Measurements from ENCODE around the gene ADCK2. TPM values are rescaled to one million over a fixed set of nuclear protein-coding genes. Genes with fewer than 3 reads are reported as not detected.

Gene ADCK2
- polyA plus RNA-seq, 3 donors, result 8.7 to 28.7 (median 18.3) TPM

- no peak for TF ChIP-seq CTCF (IDR thresholded peaks at IDR 0.05)
- peaks cover 15 to 21% of the 10 kb centered on the region in 2 donors for H3K4me1 ChIP-seq (ENCODE audit: control insufficient read depth in 1 of 2, insufficient read depth in 2 of 2, low read length in 2 of 2)
- H3K4me3 ChIP-seq (replicated peaks in 1 of 3; ENCODE audit: low read depth in 2 of 3, low read length in 3 of 3), result no peak overlapping the region
- WGBS (ENCODE audit: insufficient coverage), result 97% methylated on average over 4 of the region's 6 CpGs
- H3K4me3 Mint-ChIP-seq, result no peak overlapping the region
- H3K9me3 ChIP-seq (replicated peaks in 1 of 2; ENCODE audit: control insufficient read depth in 1 of 2, insufficient read depth in 1 of 2, low read length in 2 of 2), result no peaks in the 10 kb centered on the region
- H3K4me2 ChIP-seq (replicated peaks; ENCODE audit: extremely low read depth, low read length, poor library complexity, severe bottlenecking), result no peak overlapping the region
- peaks cover 10 to 38% of the 10 kb centered on the region in 2 donors for H3K36me3 ChIP-seq (replicated peaks in 1 of 2; ENCODE audit: control insufficient read depth in 1 of 2, insufficient read depth in 2 of 2, low read length in 2 of 2)
- peaks cover 18% of the 10 kb centered on the region for H4K20me1 ChIP-seq (ENCODE audit: insufficient read depth, low read length)
- H3K27me3 Mint-ChIP-seq (ENCODE audit: low read depth in 3 of 3), result peaks cover 0 to 1% (median 1%) of the 10 kb centered on the region in 3 donors
- peak overlapping the region in 1 of 2 donors; percentile 87 for H3K27ac ChIP-seq (ENCODE audit: low read depth in 1 of 2, low read length in 2 of 2)
- H3K79me2 ChIP-seq (ENCODE audit: insufficient read depth, low read length), result peaks cover 28% of the 10 kb centered on the region
- H3K4me1 Mint-ChIP-seq, result peaks cover 25% of the 10 kb centered on the region
- H3K36me3 Mint-ChIP-seq, result peaks cover 34 to 41% of the 10 kb centered on the region in 2 donors
- no peaks in the 10 kb centered on the region for H3K9me3 Mint-ChIP-seq
- no peak overlapping the region for H2AFZ ChIP-seq (ENCODE audit: insufficient read depth, low read depth, low read length, poor library complexity, severe bottlenecking)
- intact Hi-C loops (cut with micrococcal nuclease), result loop anchor here in 1 of 2 donors (10.0 kb wide), 1 partner anchor 230 kb away; the partner anchor contains the start of gene BRAF
- H3K27ac Mint-ChIP-seq, result peak overlapping the region in 3 of 7 donors; percentile 25 to 62 (median 60)
- no peak for DNase-seq
- no peak overlapping the region for H3K9ac ChIP-seq (ENCODE audit: insufficient read depth, low read length, poor library complexity, severe bottlenecking)
- no peaks in the 10 kb centered on the region for H3K27me3 ChIP-seq (ENCODE audit: control insufficient read depth in 2 of 2, insufficient read depth in 2 of 2, low read length in 2 of 2)
Observed at GRCh38 chr7:140694592-140694991, 21.8 kb downstream of the ADCK2 start.

DNA sequence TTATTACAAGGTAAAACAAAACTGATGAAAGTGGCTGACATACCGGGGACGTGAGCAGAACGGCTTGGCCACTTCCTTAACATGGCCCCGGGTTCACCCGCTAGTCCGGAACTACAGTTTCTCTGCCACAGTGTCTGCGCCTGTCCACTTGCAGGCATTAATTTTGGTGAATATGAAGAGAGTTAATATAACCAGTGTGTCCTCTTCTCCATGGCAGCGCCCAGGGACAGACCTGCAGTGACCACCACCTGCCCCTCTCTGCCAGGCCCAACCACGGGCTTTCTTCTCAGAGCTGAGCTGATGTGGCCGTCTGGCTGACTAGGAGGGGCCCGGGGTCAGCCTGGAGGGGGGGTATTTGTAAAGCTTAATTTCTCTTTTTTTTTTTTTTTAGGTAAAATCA lies 22.6 kb downstream of the ADCK2 start:
- Histone ChIP-seq H3K4me2 (replicated peaks; ENCODE audit: extremely low read depth, low read length, poor library complexity, severe bottlenecking) (no peak overlapping the region), H3K9ac (ENCODE audit: insufficient read depth, low read length, poor library complexity, severe bottlenecking) (no peak overlapping the region), H2AFZ (ENCODE audit: insufficient read depth, low read depth, low read length, poor library complexity, severe bottlenecking) (no peak overlapping the region), H3K4me1 (ENCODE audit: control insufficient read depth in 1 of 2, insufficient read depth in 2 of 2, low read length in 2 of 2) (peaks cover 15 to 21% of the 10 kb centered on the region in 2 donors), H4K20me1 (ENCODE audit: insufficient read depth, low read length) (peaks cover 26% of the 10 kb centered on the region), H3K4me3 (replicated peaks in 1 of 3; ENCODE audit: low read depth in 2 of 3, low read length in 3 of 3) (no peak overlapping the region), H3K36me3 (replicated peaks in 1 of 2; ENCODE audit: control insufficient read depth in 1 of 2, insufficient read depth in 2 of 2, low read length in 2 of 2) (peaks cover 5 to 32% of the 10 kb centered on the region in 2 donors), H3K27ac (ENCODE audit: low read depth in 1 of 2, low read length in 2 of 2) (peak overlapping the region in 1 of 2 donors; percentile 87), H3K27me3 (ENCODE audit: control insufficient read depth in 2 of 2, insufficient read depth in 2 of 2, low read length in 2 of 2) (no peaks in the 10 kb centered on the region), H3K79me2 (ENCODE audit: insufficient read depth, low read length) (peaks cover 36% of the 10 kb centered on the region), H3K9me3 (replicated peaks in 1 of 2; ENCODE audit: control insufficient read depth in 1 of 2, insufficient read depth in 1 of 2, low read length in 2 of 2) (no peaks in the 10 kb centered on the region)
- peak overlapping the region in 4 of 7 donors; percentile 41 to 97 (median 75) for H3K27ac Mint-ChIP-seq
- no peak overlapping the region for H3K4me3 Mint-ChIP-seq
- no peak for DNase-seq
- 96% methylated on average over 6 of the region's 11 CpGs for WGBS (ENCODE audit: insufficient coverage)
- no peak for TF ChIP-seq CTCF (IDR thresholded peaks at IDR 0.05)
- H3K27me3 Mint-ChIP-seq (ENCODE audit: low read depth in 3 of 3), result peaks cover 0 to 1% (median 1%) of the 10 kb centered on the region in 3 donors
- no peaks in the 10 kb centered on the region for H3K9me3 Mint-ChIP-seq
- peaks cover 26% of the 10 kb centered on the region for H3K4me1 Mint-ChIP-seq
- H3K36me3 Mint-ChIP-seq, result peaks cover 30 to 33% of the 10 kb centered on the region in 2 donors
- intact Hi-C loops (cut with micrococcal nuclease), result loop anchor here in 1 of 2 donors (10.0 kb wide), 1 partner anchor 229 kb away; the partner anchor contains the start of gene BRAF
